Ectodermal cell (in vitro differentiated cells): Measurements from ENCODE around the gene EWSR1.
A peak's percentile ranks its signal among the peaks of the same experiment; 100 is the strongest.

Experiments used
- H3K27ac ChIP-seq: 2 replicates; pipeline ENCODE4 v1.7.0; 2013; ENCODE audit warnings: mild to moderate bottlenecking, low read depth, low read length; ENCODE audit not compliant: insufficient read depth, poor library complexity, severe bottlenecking
- H3K27me3 ChIP-seq: 2 replicates; pipeline ENCODE4 v1.7.0; 2013; ENCODE audit warnings: mild to moderate bottlenecking, low read length; ENCODE audit not compliant: insufficient read depth, control insufficient read depth, poor library complexity, severe bottlenecking
- H3K36me3 ChIP-seq: one replicate; pipeline ENCODE4 v1.7.0; 2013; ENCODE audit warnings: low read length; ENCODE audit not compliant: control insufficient read depth, insufficient read depth
- H3K4me1 ChIP-seq: one replicate; pipeline ENCODE4 v1.7.0; 2013; ENCODE audit warnings: low read length; ENCODE audit not compliant: control insufficient read depth, insufficient read depth
- H3K4me3 ChIP-seq: 2 replicates; pipeline ENCODE4 v1.7.0; 2013; ENCODE audit warnings: low read depth, low read length, control low read depth; ENCODE audit not compliant: insufficient read depth
- H3K9me3 ChIP-seq: 2 replicates; pipeline ENCODE4 v1.7.0; 2013; ENCODE audit warnings: mild to moderate bottlenecking, low read length, moderate library complexity; ENCODE audit not compliant: control insufficient read depth
- WGBS, 2 experiments: methylation state at CpG; one replicate each; pipeline ENCODE4 v1.1.7; 2013; ENCODE audit warnings: missing lambda C conversion rate in 2 of 2; 5-methylcytosine and 5-hydroxymethylcytosine counted together

EWSR1 gene

DNA sequence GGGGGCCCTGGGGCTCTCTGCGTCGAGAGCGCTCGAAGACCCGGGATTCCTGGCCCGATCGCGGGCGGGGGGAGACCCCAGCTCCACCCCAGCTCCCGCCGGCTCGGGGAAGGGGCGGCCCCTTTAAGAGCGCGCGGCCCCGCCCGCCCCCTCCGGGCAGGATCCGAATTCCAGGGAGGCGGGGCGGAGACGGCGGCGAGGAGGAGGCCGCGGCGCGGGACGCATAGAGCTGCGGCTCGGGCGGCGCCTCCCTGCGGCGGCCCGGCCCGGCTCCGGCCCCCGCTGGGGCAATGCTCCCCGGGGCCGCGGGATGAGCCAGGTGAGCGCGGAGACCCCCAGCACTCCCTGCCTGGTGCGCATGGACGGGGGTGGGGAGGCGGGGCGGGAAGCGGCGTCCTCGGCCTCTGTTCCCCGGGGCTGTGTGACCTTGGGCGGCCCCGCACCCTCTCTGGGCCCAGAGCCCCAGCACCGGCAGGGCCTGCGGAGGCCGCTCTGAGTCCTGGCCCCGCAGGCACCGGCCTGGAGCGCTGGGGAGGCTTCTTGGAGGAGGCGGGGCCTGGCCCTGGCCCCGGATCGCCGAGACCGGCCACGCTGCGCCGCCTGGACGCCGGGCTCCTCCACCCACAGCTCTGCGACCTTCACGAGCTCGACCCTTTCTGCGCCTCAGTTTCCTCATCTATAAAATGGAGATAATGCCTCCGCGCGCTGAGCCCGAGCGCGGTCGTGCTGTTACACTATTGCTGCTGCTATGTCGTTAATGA, 38.9 kb downstream of the EWSR1 start:
- peaks cover 29% of the 10 kb centered on the region for H3K4me1 ChIP-seq
- H3K9me3 ChIP-seq = no peaks in the 10 kb centered on the region
- peak overlapping the region; percentile 57 for H3K4me3 ChIP-seq
- WGBS, 2 experiments = 4% methylated on average over 83 of the region's 83 CpGs
- H3K27me3 ChIP-seq = peaks cover 16% of the 10 kb centered on the region
- H3K27ac ChIP-seq = peak overlapping the region; percentile 76
- H3K36me3 ChIP-seq = no peaks in the 10 kb centered on the region

DNA sequence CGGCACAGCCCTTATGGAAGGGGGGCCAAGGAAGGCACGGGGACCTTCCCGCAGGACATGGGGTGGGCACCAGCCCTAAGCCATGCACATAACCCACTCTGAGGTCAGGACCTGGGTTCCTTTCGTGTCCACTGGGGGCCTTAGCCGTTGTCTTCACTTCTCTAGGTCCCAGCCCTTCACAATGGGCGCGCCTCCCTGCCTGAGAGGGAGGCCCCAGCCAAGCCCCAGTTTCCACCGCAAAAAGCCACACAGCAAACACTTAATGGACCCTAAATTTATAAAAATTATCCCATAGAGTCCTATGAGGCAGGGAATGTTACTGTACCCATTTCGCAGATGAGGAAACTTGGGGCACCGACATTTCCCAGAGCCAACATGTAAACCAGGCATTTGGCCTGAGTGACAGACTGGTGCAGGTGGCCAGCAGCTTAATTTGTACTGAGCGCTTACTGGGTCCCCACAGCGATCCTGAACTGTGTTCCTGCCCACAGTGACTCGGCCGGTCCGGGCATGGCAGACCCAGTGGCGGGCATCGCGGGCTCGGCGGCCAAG, 39.6 kb downstream of the EWSR1 start:
- Histone ChIP-seq H3K9me3 (no peaks in the 10 kb centered on the region), H3K36me3 (no peaks in the 10 kb centered on the region), H3K27ac (no peak overlapping the region), H3K4me1 (peaks cover 29% of the 10 kb centered on the region), H3K4me3 (peak overlapping the region; percentile 57), H3K27me3 (peaks cover 17% of the 10 kb centered on the region)
- WGBS, 2 experiments = 78% methylated on average over 20 of the region's 20 CpGs

DNA sequence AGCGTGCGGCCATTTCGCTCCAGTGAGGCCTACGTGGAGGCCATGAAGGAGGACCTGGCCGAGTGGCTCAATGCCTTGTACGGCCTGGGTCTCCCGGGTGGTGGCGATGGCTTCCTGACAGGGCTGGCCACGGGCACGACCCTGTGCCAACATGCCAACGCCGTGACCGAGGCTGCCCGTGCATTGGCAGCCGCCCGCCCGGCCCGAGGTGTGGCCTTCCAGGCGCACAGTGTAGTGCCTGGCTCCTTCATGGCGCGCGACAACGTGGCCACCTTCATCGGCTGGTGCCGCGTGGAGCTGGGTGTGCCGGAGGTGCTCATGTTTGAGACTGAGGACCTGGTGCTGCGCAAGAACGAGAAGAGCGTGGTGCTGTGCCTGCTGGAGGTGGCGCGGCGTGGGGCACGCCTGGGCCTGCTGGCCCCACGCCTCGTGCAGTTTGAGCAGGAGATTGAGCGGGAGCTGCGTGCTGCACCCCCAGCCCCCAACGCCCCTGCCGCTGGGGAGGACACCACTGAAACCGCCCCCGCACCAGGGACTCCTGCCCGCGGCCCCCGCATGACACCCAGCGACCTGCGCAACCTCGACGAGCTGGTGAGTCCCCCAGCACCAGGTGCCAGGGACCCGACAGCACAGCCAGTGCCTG, 40.2 kb downstream of the EWSR1 start:
- no peak overlapping the region for H3K4me3 ChIP-seq
- 94 to 95% methylated on average over 50 of the region's 50 CpGs for WGBS, 2 experiments
- H3K36me3 ChIP-seq = no peaks in the 10 kb centered on the region

DNA sequence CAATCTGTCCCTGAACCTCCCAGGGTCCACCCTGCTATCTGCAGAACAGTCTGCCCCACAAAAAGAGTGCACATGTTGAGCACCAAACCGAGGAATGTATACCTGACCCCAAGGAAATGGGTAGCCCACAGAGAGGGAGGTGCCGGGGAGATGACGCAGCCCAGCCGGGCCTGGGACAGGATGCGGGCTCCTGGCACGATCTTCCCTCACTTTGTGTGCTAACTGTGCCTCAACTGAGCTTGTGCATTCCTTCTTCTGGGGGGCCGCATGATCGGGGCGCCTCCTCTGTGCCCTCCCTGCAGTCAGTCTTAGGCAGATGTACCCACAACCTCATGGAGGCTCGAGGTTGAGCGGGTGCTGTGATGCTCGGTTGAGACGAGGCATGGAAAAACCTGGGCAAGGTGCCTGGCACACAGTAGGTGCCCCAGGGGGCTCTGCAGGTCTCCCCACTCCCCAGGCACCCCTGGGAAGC, 40.8 kb downstream of the EWSR1 start:
- no peak overlapping the region for H3K27ac ChIP-seq
- no peaks in the 10 kb centered on the region for H3K9me3 ChIP-seq
- 85 to 87% methylated on average over 13 of the region's 13 CpGs for WGBS, 2 experiments
- H3K4me3 ChIP-seq = no peak overlapping the region
- peaks cover 35% of the 10 kb centered on the region for H3K4me1 ChIP-seq
- H3K27me3 ChIP-seq = peaks cover 28% of the 10 kb centered on the region
- H3K36me3 ChIP-seq = no peaks in the 10 kb centered on the region

More for the DNA sequence above, 40.2 kb downstream of the EWSR1 start:
- Histone ChIP-seq H3K27ac (no peak overlapping the region), H3K9me3 (no peaks in the 10 kb centered on the region), H3K27me3 (peaks cover 23% of the 10 kb centered on the region), H3K4me1 (peaks cover 29% of the 10 kb centered on the region)

DNA sequence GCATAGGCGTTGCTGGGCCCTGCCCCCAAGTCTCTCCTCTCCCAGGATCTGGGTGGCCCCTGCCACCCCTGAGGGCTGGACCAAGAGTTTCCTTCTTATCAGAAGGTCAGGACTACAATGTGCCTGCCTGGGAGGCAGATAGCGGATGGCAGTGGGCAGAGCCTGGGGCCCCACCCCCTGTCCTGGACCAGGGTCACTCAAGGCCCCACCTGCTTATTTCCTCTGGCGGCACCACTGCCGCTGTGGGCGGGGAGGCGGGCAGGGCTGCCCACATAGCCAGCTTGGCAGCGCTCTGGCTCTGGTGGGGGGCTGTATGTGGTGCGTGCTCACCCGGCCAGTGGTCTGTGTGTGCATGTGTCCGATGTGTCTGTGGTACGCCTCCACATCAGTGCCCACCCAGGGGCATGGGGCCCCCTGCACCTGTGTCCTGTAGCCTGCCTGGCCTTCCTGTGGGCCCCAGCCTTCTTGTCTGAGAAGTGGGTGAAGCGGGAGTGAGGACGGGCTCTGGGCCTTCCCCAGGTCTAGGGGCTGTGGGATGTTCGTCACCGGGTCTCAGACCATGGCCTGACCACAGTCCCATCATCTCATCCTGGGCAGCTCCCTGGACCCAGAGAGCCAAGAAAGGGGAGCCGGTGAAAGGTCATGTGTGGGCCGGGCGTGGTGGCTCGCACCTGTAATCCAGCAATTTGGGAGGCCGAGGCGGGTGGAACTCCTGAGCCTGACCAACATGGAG, 41.4 kb downstream of the EWSR1 start:
- Histone ChIP-seq H3K4me3 (no peak overlapping the region), H3K27me3 (peaks cover 35% of the 10 kb centered on the region), H3K4me1 (peaks cover 41% of the 10 kb centered on the region), H3K36me3 (no peaks in the 10 kb centered on the region), H3K27ac (no peak overlapping the region), H3K9me3 (no peaks in the 10 kb centered on the region)
- WGBS, 2 experiments = 90 to 92% methylated on average over 21 of the region's 21 CpGs

DNA sequence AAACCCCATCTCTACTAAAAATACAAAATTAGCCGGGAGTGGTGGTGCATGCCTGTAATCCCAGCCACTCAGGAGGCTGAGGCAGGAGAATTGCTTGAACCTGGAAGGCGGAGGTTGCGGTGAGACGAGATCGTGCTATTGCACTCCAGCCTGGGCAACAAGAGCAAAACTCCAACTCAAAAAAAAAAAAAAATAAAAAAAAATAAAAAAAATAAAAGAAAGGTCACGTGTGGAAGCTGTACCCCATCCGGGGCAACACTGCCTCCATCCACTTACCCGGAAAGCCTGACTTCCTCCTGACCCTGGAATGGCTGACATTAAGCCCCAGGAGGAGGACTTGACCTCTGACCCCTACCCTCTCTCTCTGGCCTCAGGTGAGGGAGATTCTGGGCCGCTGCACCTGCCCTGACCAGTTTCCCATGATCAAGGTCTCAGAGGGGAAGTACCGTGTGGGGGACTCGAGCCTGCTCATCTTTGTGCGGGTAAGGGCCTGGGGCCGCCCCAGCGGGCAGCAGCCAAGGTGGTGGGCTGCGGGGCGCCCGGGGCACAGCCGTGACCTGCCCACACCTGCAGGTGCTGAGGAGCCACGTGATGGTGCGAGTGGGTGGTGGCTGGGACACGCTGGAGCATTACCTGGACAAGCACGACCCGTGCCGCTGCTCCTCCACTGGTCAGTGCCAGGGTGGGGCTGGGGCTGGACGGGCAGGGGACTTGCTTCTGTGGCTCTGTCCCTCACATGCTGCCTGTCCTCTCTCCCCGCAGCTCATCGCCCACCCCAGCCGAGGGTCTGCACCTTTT, 42.2 kb downstream of the EWSR1 start:
- Histone ChIP-seq H3K4me3 (no peak overlapping the region), H3K27ac (no peak overlapping the region), H3K36me3 (no peaks in the 10 kb centered on the region), H3K27me3 (peaks cover 42% of the 10 kb centered on the region), H3K9me3 (no peaks in the 10 kb centered on the region), H3K4me1 (peaks cover 44% of the 10 kb centered on the region)
- WGBS, 2 experiments = 84 to 85% methylated on average over 27 to 28 of the region's 28 CpGs

DNA sequence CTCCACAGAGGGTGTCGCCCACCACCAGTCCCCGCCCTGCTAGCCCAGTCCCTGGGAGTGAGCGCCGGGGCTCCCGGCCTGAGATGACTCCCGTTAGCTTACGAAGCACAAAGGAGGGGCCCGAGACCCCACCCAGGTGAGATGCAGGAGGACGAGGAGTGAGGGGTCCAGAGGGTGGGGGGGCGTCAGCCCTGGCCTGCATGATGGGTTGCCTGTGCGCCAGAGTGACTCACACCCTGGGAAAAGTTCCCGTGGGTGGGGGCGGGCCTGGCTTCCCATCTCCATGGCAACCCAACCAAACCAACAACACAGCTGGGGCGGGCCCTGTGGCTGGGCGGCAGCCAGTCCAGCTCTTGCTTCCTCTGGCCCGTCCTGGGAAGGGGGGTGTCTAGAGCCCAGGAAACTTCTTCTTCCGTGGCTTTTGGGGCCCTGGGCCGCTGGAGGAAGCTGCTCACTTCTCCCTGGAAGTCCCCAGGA, 42.8 kb downstream of the EWSR1 start:
- no peak overlapping the region for H3K27ac ChIP-seq
- H3K4me3 ChIP-seq = no peak overlapping the region
- H3K27me3 ChIP-seq = peaks cover 49% of the 10 kb centered on the region
- H3K36me3 ChIP-seq = no peaks in the 10 kb centered on the region
- WGBS, 2 experiments = 39 to 40% methylated on average over 18 of the region's 18 CpGs
- peaks cover 44% of the 10 kb centered on the region for H3K4me1 ChIP-seq
- no peaks in the 10 kb centered on the region for H3K9me3 ChIP-seq

DNA sequence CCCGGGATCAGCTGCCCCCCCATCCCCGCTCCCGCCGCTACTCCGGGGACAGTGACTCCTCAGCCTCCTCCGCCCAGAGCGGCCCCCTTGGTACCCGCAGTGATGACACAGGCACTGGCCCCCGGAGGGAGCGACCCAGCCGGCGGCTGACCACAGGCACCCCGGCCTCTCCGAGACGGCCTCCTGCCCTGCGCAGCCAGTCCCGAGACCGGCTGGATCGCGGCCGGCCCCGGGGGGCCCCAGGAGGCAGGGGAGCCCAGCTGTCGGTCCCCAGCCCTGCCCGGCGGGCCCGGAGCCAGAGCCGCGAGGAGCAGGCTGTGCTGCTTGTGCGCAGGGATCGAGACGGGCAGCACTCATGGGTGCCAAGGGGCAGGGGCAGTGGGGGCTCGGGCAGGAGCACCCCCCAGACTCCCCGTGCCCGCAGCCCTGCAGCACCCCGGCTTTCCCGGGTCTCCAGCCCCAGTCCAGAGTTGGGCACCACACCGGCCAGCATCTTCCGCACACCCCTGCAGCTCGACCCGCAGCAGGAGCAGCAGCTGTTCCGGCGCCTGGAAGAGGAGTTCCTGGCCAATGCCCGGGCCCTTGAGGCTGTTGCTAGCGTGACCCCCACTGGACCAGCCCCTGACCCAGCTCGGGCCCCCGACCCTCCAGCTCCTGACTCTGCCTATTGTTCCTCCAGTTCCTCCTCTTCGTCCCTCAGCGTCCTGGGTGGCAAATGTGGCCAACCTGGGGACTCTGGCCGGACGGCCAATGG, 43.6 kb downstream of the EWSR1 start:
- Histone ChIP-seq H3K9me3 (no peaks in the 10 kb centered on the region), H3K27ac (no peak overlapping the region), H3K36me3 (no peaks in the 10 kb centered on the region), H3K4me1 (peaks cover 44% of the 10 kb centered on the region), H3K4me3 (no peak overlapping the region), H3K27me3 (peaks cover 56% of the 10 kb centered on the region)
- 90 to 91% methylated on average over 50 of the region's 50 CpGs for WGBS, 2 experiments
